ENCODE results near the gene TUBGCP6.

DNA sequence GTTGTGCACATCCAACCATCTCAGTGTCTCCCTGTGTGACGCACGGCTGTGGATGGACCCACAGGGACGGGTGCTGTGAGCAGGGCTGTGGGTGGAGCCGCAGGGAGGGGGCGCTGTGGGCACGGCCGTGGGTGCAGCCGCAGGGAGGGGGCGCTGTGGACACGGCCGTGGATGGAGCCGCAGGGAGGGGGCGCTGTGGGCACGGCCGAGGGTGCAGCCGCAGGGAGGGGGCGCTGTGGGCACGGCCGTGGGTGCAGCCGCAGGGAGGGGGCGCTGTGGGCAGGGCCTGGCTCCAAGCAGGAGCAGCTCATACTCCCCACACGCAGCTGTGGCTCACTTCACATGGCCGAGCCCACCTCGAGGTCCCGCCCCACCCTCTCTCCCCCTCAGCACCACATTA, 31.3 kb upstream of the TUBGCP6 start:
- TF ChIP-seq, protein P1, sequence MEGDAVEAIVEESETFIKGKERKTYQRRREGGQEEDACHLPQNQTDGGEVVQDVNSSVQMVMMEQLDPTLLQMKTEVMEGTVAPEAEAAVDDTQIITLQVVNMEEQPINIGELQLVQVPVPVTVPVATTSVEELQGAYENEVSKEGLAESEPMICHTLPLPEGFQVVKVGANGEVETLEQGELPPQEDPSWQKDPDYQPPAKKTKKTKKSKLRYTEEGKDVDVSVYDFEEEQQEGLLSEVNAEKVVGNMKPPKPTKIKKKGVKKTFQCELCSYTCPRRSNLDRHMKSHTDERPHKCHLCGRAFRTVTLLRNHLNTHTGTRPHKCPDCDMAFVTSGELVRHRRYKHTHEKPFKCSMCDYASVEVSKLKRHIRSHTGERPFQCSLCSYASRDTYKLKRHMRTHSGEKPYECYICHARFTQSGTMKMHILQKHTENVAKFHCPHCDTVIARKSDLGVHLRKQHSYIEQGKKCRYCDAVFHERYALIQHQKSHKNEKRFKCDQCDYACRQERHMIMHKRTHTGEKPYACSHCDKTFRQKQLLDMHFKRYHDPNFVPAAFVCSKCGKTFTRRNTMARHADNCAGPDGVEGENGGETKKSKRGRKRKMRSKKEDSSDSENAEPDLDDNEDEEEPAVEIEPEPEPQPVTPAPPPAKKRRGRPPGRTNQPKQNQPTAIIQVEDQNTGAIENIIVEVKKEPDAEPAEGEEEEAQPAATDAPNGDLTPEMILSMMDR (conservative IDR thresholded peaks at IDR 0.05; ENCODE audit: low read depth, low read length): peak; percentile 87
- no peak for TF ChIP-seq EZH2 (IDR thresholded peaks at IDR 0.05; ENCODE audit: borderline replicate concordance, low read depth, low read length, poor library complexity, severe bottlenecking)

All from A673 (cell line).